Lung microvascular endothelial cell (primary cell): Measurements from ENCODE around the gene ERGIC2. TPM values are rescaled to one million over a fixed set of nuclear protein-coding genes. Genes with fewer than 3 reads are reported as not detected.
"Not testable (repeated sequence)": the region's sequence is repeated elsewhere in the genome, so short reads cannot be mapped to it uniquely, and the experiment has no call there.

ENCODE experiments used
- DNase-seq, 2 donors: peaks; one replicate each; pipeline versions ENCODE4 v3.0.0 to v3.0.0-alpha.2; 2010; ENCODE audit warnings: low read depth in 2 of 2
- total RNA-seq: library from RNA; depleted of rRNA; stranded (reverse); fragments of >200 nt; gene quantifications from 2 replicates; pipeline ENCODE4 v1.2.1, GENCODE V29; 2014

ERGIC2 gene
- total RNA-seq, 1 donor from 2014 or later = 32.3 TPM

- peak in 1 of 2 donors; percentile 6 for DNase-seq
These were observed 79.9 kb downstream of the ERGIC2 start for GRCh38 chr12:29301114-29301513.

GRCh38 chr12:29299633-29300032, 81.3 kb downstream of the ERGIC2 start:
- no peak for DNase-seq

GRCh38 chr12:29291226-29291625, 89.7 kb downstream of the ERGIC2 start:
- DNase-seq = no peak

GRCh38 chr12:29290475-29290874, 90.5 kb downstream of the ERGIC2 start:
- not testable (repeated sequence) for DNase-seq

GRCh38 chr12:29288031-29288430, 92.9 kb downstream of the ERGIC2 start:
- no peak for DNase-seq

GRCh38 chr12:29287622-29288021, 93.3 kb downstream of the ERGIC2 start:
- no peak for DNase-seq

Other genes with a start within 250 kb of the ERGIC2 start
- 45.5 and 46.0 TPM in 2 replicates for gene FAR2, start 231.9 kb downstream of the ERGIC2 start, total RNA-seq
- gene OVCH1, start 116.5 kb upstream of the ERGIC2 start, total RNA-seq = under 0.01 TPM in 1 of 2 replicates, not detected in the other